Left lung (tissue), 10 donors: ENCODE measurements around the gene HDAC4. TPM values are rescaled to one million over a fixed set of nuclear protein-coding genes. Genes with fewer than 3 reads are reported as not detected.
A peak's percentile ranks its signal among the peaks of the same experiment; 100 is the strongest.

Source experiments
- ATAC-seq: fragments of 200-7000 bp; cut with Tn5 transposase; one replicate; pipeline ENCODE4 v1.9.1; 2020; ENCODE audit warnings: moderate library complexity
- DNase-seq, 4 donors: peaks; one replicate each; pipeline ENCODE4 v3.0.0-alpha.2; 2013 to 2020
- H3K27ac ChIP-seq, 2 donors: fragments of 200-600 bp; sonication (generic) in 1 of 2; one replicate each; pipeline versions ENCODE4 v1.5.0 to v1.8.0; 2020 to 2021
- H3K27me3 ChIP-seq, 2 donors: fragments of 200-600 bp; sonication (generic) in 1 of 2; one replicate each; pipeline versions ENCODE4 v1.5.0 to v1.8.0; 2020 to 2021
- H3K36me3 ChIP-seq, 2 donors: fragments of 200-600 bp; sonication (generic) in 1 of 2; one replicate each; pipeline versions ENCODE4 v1.5.0 to v1.8.0; 2020 to 2021
- H3K4me1 ChIP-seq, 2 donors: fragments of 200-600 bp; one replicate each; pipeline ENCODE4 v1.8.0; 2021
- H3K4me3 ChIP-seq, 2 donors: fragments of 200-600 bp; sonication (generic) in 1 of 2; one replicate each; pipeline versions ENCODE4 v1.5.0 to v1.8.0; 2020 to 2021; ENCODE audit warnings: mild to moderate bottlenecking in 1 of 2
- H3K9me3 ChIP-seq, 2 donors: fragments of 200-600 bp; sonication (generic) in 1 of 2; one replicate each; pipeline versions ENCODE4 v1.5.0 to v1.8.0; 2020 to 2021
- intact Hi-C, 2 donors: fragments of 100-400 bp; cut with DNase I; formaldehyde crosslinking; loops; one replicate each; pipeline versions ENCODE4 v1.11.2 to v1.14.2; 2022
- polyA plus RNA-seq, 6 donors: library from polyadenylated mRNA; unstranded; fragments of 120-200 nt; gene quantifications; one replicate each; pipeline ENCODE4 v1.2.1, GENCODE V29; 2013; ENCODE audit not compliant: insufficient read length in 6 of 6
- total RNA-seq, 2 donors: library from RNA; stranded (reverse); fragmentation: NEBNext Ultra II Directional; extraction: Animal tissue kit (Norgen Biotek cat#: 25700); gene quantifications; one replicate each; pipeline ENCODE4 v1.2.1, GENCODE V29; 2021
- TF ChIP-seq, protein P1 (sequence below), 2 donors: fragments of 200-600 bp; sonication (generic) in 1 of 2; IDR thresholded peaks; one replicate each; pipeline versions ENCODE4 v1.5.0 to v1.8.0; 2021; ENCODE audit warnings: antibody characterized with exemption in 2 of 2
- donor health status: DM: no; HTN: yes; CAD: no.
- donor health status: DM: no; HTN: no; CAD: no.

HDAC4 gene
- total and polyA plus RNA-seq, 8 donors, result 9.9 to 36.8 (median 12.8) TPM

DNA sequence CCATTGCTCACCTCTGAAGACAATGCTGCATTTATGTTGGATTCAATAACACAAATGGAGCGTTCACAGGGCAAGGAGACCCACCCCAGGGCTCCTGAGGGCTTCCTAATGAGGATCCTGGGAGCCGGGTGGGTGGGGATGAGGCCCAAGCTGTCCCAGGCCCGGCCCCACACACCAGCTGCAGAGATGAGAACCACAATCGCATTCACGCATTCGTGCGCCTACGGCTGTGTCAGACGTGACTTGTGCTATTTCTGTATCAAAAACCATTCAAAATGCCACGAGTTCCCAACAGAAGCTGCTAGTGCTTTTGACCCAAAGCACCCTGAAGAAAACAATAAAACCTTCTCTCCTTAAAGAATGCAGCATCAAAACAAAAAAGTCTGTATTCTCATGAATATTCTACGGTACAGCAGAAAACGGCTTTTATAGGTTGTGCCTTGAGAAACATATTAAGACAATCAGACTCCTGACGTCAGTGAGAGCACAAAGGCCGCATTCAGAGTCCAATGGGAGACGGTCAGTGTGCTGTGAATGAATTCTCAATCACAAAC lies 205.4 kb downstream of the HDAC4 start:
- Histone ChIP-seq H3K9me3 (no peaks in the 10 kb centered on the region), H3K4me3 (no peak overlapping the region), H3K36me3 (peaks cover 0 to 36% of the 10 kb centered on the region in 2 donors), H3K4me1 (peaks cover 0 to 3% of the 10 kb centered on the region in 2 donors), H3K27ac (no peak overlapping the region), H3K27me3 (no peaks in the 10 kb centered on the region)
- intact Hi-C loops, result no loop called here
- TF ChIP-seq, protein P1, sequence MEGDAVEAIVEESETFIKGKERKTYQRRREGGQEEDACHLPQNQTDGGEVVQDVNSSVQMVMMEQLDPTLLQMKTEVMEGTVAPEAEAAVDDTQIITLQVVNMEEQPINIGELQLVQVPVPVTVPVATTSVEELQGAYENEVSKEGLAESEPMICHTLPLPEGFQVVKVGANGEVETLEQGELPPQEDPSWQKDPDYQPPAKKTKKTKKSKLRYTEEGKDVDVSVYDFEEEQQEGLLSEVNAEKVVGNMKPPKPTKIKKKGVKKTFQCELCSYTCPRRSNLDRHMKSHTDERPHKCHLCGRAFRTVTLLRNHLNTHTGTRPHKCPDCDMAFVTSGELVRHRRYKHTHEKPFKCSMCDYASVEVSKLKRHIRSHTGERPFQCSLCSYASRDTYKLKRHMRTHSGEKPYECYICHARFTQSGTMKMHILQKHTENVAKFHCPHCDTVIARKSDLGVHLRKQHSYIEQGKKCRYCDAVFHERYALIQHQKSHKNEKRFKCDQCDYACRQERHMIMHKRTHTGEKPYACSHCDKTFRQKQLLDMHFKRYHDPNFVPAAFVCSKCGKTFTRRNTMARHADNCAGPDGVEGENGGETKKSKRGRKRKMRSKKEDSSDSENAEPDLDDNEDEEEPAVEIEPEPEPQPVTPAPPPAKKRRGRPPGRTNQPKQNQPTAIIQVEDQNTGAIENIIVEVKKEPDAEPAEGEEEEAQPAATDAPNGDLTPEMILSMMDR (IDR thresholded peaks at IDR 0.05), result no peak
- ATAC-seq, result no peak
- DNase-seq, result peak in 1 of 4 donors; percentile 40

DNA sequence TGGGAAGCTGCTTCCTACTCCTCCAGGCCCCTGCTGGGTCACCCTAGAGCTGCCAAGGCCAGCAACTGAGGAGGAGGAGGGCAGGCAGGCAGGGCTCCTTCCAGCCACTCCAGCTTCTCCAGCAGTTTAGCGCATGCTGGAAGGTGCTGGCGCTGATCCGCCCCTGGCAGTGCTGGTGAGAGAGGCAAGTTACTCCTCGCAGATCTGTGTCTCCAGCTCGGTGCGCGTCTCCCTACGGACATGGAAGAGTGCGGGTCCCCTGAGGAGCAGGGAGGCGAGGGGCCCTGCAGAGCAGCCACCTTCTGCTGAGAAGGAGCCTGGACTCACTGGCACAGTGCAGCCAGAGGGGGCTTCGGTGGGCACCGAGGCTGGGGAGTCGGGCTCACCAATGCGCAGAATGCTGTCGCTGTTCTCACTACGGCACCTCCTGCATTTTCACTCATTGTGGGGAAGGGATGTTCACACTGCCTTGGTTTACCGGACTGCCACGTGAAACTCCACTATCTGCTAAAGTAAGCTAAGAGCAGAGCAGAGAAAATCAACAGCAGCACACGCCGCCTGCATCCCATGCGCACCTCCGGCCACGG lies 206.0 kb downstream of the HDAC4 start:
- intact Hi-C loops, result no loop called here

DNA sequence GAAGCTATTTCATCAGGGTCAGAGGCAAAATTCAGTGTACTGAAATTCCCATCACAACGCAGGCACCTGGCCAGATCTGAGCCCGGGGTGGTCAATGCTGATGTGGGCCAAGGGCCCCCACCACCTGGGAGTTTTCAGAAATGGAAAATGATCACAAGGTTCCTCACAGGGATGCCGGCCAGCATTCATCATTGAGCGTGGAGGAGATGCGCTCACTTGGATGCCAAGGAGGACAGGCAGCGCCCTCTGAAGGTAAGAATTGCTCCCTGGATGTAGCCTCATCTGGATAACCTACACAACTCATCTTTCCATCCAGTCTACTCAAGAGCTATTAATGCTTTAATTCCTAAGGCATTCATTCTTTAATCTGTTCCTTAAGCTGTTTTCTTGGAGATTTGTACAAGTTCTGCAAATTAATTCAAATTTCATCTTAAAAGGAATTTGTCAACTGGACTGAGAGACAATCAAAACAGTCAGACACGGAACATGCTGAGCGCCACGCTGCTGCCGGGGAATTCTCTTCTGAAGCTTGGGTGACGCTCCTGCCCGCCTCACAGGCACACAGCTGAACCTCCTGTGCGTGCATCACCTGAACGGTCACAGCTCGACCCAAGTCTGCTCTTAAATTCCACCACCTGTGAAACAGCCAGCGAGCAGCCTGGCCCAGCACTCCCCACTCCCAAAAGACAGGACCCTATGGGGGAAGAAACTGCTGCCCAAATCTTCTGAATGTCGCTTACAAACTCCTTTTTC lies 206.7 kb downstream of the HDAC4 start:
- peak in 2 of 4 donors; percentile 19 to 39 for DNase-seq

More for the DNA sequence above, 206.0 kb downstream of the HDAC4 start:
- Histone ChIP-seq H3K9me3 (no peaks in the 10 kb centered on the region), H3K4me3 (no peak overlapping the region), H3K36me3 (peaks cover 0 to 42% of the 10 kb centered on the region in 2 donors), H3K27me3 (no peaks in the 10 kb centered on the region), H3K4me1 (peaks cover 0 to 3% of the 10 kb centered on the region in 2 donors), H3K27ac (no peak overlapping the region)
- TF ChIP-seq, protein P1 (IDR thresholded peaks at IDR 0.05), result no peak
- ATAC-seq, result no peak
- peak in 2 of 4 donors; percentile 10 to 61 for DNase-seq

DNA sequence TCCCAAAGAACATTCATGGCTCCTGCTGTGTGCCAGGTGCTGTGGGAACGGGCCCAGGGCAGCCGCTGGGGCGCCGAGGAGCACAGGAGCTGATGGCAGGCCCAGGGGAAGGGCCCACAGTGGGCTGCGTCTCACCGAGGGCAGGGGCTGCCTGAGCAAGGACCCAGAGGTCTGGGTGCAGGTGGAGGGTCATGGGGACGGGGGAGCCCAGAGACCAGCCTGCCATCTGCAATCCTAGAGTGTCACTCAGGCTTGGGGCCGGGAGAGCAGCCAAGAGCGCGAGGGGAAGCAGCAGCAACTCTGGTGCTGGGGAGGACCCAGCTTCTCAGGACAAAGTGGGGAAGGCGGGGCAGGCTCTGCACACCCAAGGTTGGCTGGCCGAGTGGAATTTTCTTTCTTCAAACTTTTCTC lies 207.4 kb downstream of the HDAC4 start:
- H3K27ac ChIP-seq, result no peak overlapping the region
- peaks cover 0 to 3% of the 10 kb centered on the region in 2 donors for H3K4me1 ChIP-seq
- TF ChIP-seq, protein P1 (IDR thresholded peaks at IDR 0.05), result no peak
- ATAC-seq (no peak), DNase-seq (peak in 2 of 4 donors; percentile 20 to 72)
- intact Hi-C loops, result no loop called here
- H3K27me3 ChIP-seq, result no peaks in the 10 kb centered on the region
- no peak overlapping the region for H3K4me3 ChIP-seq
- H3K9me3 ChIP-seq, result peaks cover 0 to 6% of the 10 kb centered on the region in 2 donors
- H3K36me3 ChIP-seq, result peaks cover 0 to 54% of the 10 kb centered on the region in 2 donors

More for the DNA sequence above, 206.7 kb downstream of the HDAC4 start:
- no peak overlapping the region for H3K27ac ChIP-seq
- H3K4me3 ChIP-seq, result no peak overlapping the region
- no peak for ATAC-seq
- peaks cover 0 to 49% of the 10 kb centered on the region in 2 donors for H3K36me3 ChIP-seq
- intact Hi-C loops, result no loop called here
- H3K4me1 ChIP-seq, result peaks cover 0 to 3% of the 10 kb centered on the region in 2 donors
- H3K9me3 ChIP-seq, result peaks cover 0 to 3% of the 10 kb centered on the region in 2 donors
- no peaks in the 10 kb centered on the region for H3K27me3 ChIP-seq
- TF ChIP-seq, protein P1 (IDR thresholded peaks at IDR 0.05), result no peak

DNA sequence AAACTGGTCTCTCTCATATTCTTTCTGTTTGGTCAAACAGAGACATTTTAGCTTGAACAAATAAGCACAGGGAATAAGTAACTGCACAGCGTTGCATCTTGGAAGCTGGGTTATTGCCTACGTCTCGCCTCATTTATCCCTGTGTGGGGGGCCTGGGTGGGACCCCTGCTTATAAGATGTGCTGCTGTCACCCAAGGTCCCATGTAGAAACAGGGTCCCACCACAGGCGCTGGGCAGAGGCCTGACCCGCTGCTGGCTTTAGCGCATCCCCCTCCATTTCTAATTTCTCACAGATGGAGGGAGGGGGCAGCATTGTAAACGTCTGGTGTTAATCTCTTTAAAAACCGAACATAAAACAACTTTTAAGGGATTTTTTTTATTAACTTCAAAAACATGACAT lies 207.8 kb downstream of the HDAC4 start:
- Histone ChIP-seq H3K4me3 (no peak overlapping the region), H3K4me1 (peaks cover 0 to 3% of the 10 kb centered on the region in 2 donors), H3K36me3 (peaks cover 0 to 54% of the 10 kb centered on the region in 2 donors), H3K9me3 (peaks cover 0 to 6% of the 10 kb centered on the region in 2 donors), H3K27ac (no peak overlapping the region), H3K27me3 (no peaks in the 10 kb centered on the region)
- DNase-seq, result peak in 2 of 4 donors; percentile 7 to 22
- ATAC-seq, result no peak
- intact Hi-C loops, result no loop called here
- TF ChIP-seq, protein P1 (IDR thresholded peaks at IDR 0.05), result no peak
